Heart left ventricle (tissue), 16 donors: ENCODE data around the gene KIF13A. TPM values are rescaled to one million over a fixed set of nuclear protein-coding genes. Genes with fewer than 3 reads are reported as not detected.
"Not testable (repeated sequence)": the region's sequence is repeated elsewhere in the genome, so short reads cannot be mapped to it uniquely, and the experiment has no call there.

Experiments used
- ATAC-seq, 4 donors: fragments of 200-7000 bp; cut with Tn5 transposase; one replicate each; pipeline ENCODE4 v1.9.1; 2020 to 2022; ENCODE audit warnings: moderate library complexity in 4 of 4, mild to moderate bottlenecking in 3 of 4, moderate number of reproducible peaks in 1 of 4
- DNase-seq, 5 donors: peaks; one replicate each; pipeline ENCODE4 v3.0.0-alpha.2; 2020
- H3K27ac ChIP-seq, 12 donors: fragments of 200-600 bp; sonication (generic) in 4 of 12; one replicate each; pipeline versions ENCODE4 v1.5.0 to v1.8.0; 2016 to 2022; ENCODE audit warnings: mild to moderate bottlenecking in 2 of 12
- H3K27me3 ChIP-seq, 9 donors: fragments of 200-600 bp; sonication (generic) in 2 of 9; one replicate each; pipeline versions ENCODE4 v1.5.1 to v1.8.0; 2016 to 2022; ENCODE audit warnings: mild to moderate bottlenecking in 3 of 9
- H3K36me3 ChIP-seq, 9 donors: fragments of 200-600 bp; sonication (generic) in 2 of 9; one replicate each; pipeline versions ENCODE4 v1.5.0 to v1.8.0; 2018 to 2022; ENCODE audit warnings: mild to moderate bottlenecking in 2 of 9
- H3K4me1 ChIP-seq, 12 donors: fragments of 200-600 bp; sonication (generic) in 4 of 12; one replicate each; pipeline versions ENCODE4 v1.5.0 to v1.8.0; 2016 to 2022; ENCODE audit warnings: mild to moderate bottlenecking in 3 of 12
- H3K4me3 ChIP-seq, 12 donors: fragments of 200-600 bp; sonication (generic) in 4 of 12; one replicate each; pipeline versions ENCODE4 v1.5.0 to v1.8.0; 2017 to 2022; ENCODE audit warnings: mild to moderate bottlenecking in 9 of 12, moderate library complexity in 4 of 12
- H3K9me3 ChIP-seq, 12 donors: fragments of 200-600 bp; sonication (generic) in 4 of 12; one replicate each; pipeline versions ENCODE4 v1.5.0 to v1.8.0; 2016 to 2022; ENCODE audit warnings: mild to moderate bottlenecking in 1 of 12
- CTCF ChIP-seq, 12 donors: fragments of 200-600 bp; sonication (generic) in 4 of 12; IDR thresholded peaks; one replicate each; pipeline versions ENCODE4 v1.5.0 to v1.8.0; 2018 to 2022; ENCODE audit warnings: antibody characterized with exemption in 12 of 12, mild to moderate bottlenecking in 5 of 12
- POLR2A ChIP-seq, 2 donors: fragments of 450-650 bp; IDR thresholded peaks; one replicate each; pipeline ENCODE4 v1.6.1; 2017; ENCODE audit warnings: antibody characterized with exemption in 2 of 2, mild to moderate bottlenecking in 2 of 2, moderate library complexity in 2 of 2
- WGBS, 4 donors: extraction: QIAGEN DNeasy Blood & Tissue Kit in 2 of 4; methylation state at CpG; one replicate each; pipeline versions ENCODE4 v1.1.5 to v1.1.7; 2013 to 2018; 5-methylcytosine and 5-hydroxymethylcytosine counted together
- intact Hi-C, 10 donors: fragments of 100-400 bp; cut with DNase I; formaldehyde crosslinking; loops; one replicate each; pipeline versions ENCODE4 v1.11.1 to v1.14.2; 2022
- polyA plus RNA-seq, 2 donors: library from polyadenylated mRNA; stranded (reverse); fragments of 200-250 nt; gene quantifications; one replicate each; pipeline ENCODE4 v1.2.3, GENCODE V29; 2013
- total RNA-seq, 9 donors: library from RNA; depleted of rRNA in 2 of 9; stranded (reverse); fragments of >200 nt in 2 of 9; fragmentation: NEBNext Ultra II Directional in 3 of 9; extraction: Animal tissue kit (Norgen Biotek cat#: 25700) in 3 of 9; gene quantifications; one replicate each; pipeline versions ENCODE4 v1.1.0 to v1.2.4, GENCODE V29; 2016 to 2023
- donor health status: ischemic (EF 13 %, LVEDD 7.1; RV severe dilation, severe dysfunction).
- donor health status: healthy with polysubstance abuse.
- donor health status: DM: no; HTN: yes; CAD: no.
- donor health status: DM: no; HTN: no; CAD: no.
- donor health status: ischemic (EF 25% LVEDD 6.9; RV normal size, moderate dysfunction).
- donor health status: ischemic (EF 25% LVEDD 5.7; RV mildly dilated, moderate dysfunction).
- donor health status: healthy.
- donor health status: DM: yes; HTN: yes; CAD: no.
- donor health status: ischemic (EF 35%, LVEDD 5.7; RV mildly dilated, moderate dysfunction).
- donor health status: nonischemic (EF 11% LVEDD 7.7; RV severe dilation, severe dysfunction).
- donor health status: DM: yes; HTN: yes; CAD: no.
- donor health status: PGD.
- donor health status: ischemic (EF 29% LVEDD 5.4; RV normal size, mild dysfunction).
- donor health status: nonischemic (EF 23%, LVEDD 6.1; RV moderate dilation, normal function).

KIF13A gene
- total and polyA plus RNA-seq, 11 donors: 17.1 to 148 (median 72.2) TPM

GRCh38 chr6:17983730-17984129, 3.7 kb downstream of the KIF13A start:
- DNase-seq: no peak
- WGBS, 4 donors: 70 to 91% (median 78%) methylated on average over 2 of the region's 2 CpGs
- H3K36me3 ChIP-seq: peaks cover 0 to 20% (median 0%) of the 10 kb centered on the region in 9 donors
- intact Hi-C loops: loop anchor here in 8 of 10 donors (2.0 to 10.0 kb wide), 8 partner anchors 21 to 379 kb away; partner anchors contain the start of genes FAM8A1 (in 1 of the 8) and NUP153 (in 1 of the 8)
- peaks cover 0 to 2% (median 0%) of the 10 kb centered on the region in 9 donors for H3K27me3 ChIP-seq
- H3K4me3 ChIP-seq: peak overlapping the region in 5 of 12 donors; percentile 4 to 97 (median 78)
- H3K4me1 ChIP-seq: peaks cover 0 to 63% (median 29%) of the 10 kb centered on the region in 12 donors
- no peak for TF ChIP-seq CTCF (IDR thresholded peaks at IDR 0.05)
- no peak for TF ChIP-seq POLR2A (IDR thresholded peaks at IDR 0.05)
- H3K9me3 ChIP-seq: no peaks in the 10 kb centered on the region
- no peak for ATAC-seq
- H3K27ac ChIP-seq: peak overlapping the region in 8 of 12 donors; percentile 2 to 97 (median 86)

- no peak for DNase-seq
- Histone ChIP-seq H3K36me3 (peaks cover 0 to 20% (median 0%) of the 10 kb centered on the region in 9 donors), H3K4me1 (peaks cover 0 to 49% (median 30%) of the 10 kb centered on the region in 12 donors), H3K27me3 (no peaks in the 10 kb centered on the region), H3K27ac (peak overlapping the region in 4 of 12 donors; percentile 5 to 54 (median 42)), H3K4me3 (no peak overlapping the region), H3K9me3 (no peaks in the 10 kb centered on the region)
- intact Hi-C loops: loop anchor here in 7 of 10 donors (5.0 to 10.0 kb wide), 7 partner anchors 46 to 376 kb away; partner anchors contain the start of genes FAM8A1 (in 1 of the 7) and NUP153 (in 1 of the 7)
- WGBS, 4 donors: 62 to 75% (median 62%) methylated on average over 4 of the region's 4 CpGs
- no peak for TF ChIP-seq CTCF (IDR thresholded peaks at IDR 0.05)
- TF ChIP-seq POLR2A (IDR thresholded peaks at IDR 0.05): no peak
- no peak for ATAC-seq
Observed at GRCh38 chr6:17980329-17980728, 7.1 kb downstream of the KIF13A start.

GRCh38 chr6:17979479-17979878, 8.0 kb downstream of the KIF13A start:
- no peak overlapping the region for H3K27ac ChIP-seq
- TF ChIP-seq CTCF (IDR thresholded peaks at IDR 0.05) (no peak), POLR2A (IDR thresholded peaks at IDR 0.05) (no peak)
- peaks cover 0 to 52% (median 30%) of the 10 kb centered on the region in 12 donors for H3K4me1 ChIP-seq

GRCh38 chr6:17976258-17976657, 11.2 kb downstream of the KIF13A start:
- H3K9me3 ChIP-seq, intact Hi-C loops, ATAC-seq, H3K36me3 ChIP-seq, DNase-seq, H3K27me3 ChIP-seq, H3K27ac ChIP-seq, H3K4me3 ChIP-seq: not testable (repeated sequence)
- 96 to 98% (median 96%) methylated on average over 27 to 36 of the region's 36 CpGs for WGBS, 4 donors
- peaks cover 5 to 67% (median 46%) of the 10 kb centered on the region in 12 donors for H3K4me1 ChIP-seq

More at GRCh38 chr6:17979479-17979878, 8.0 kb downstream of the KIF13A start:
- Histone ChIP-seq H3K4me3 (no peak overlapping the region), H3K36me3 (peaks cover 0 to 20% (median 0%) of the 10 kb centered on the region in 9 donors), H3K9me3 (no peaks in the 10 kb centered on the region), H3K27me3 (no peaks in the 10 kb centered on the region)
- DNase-seq (no peak), ATAC-seq (no peak)
- intact Hi-C loops: no loop called here
